HG02938 (cell line): ENCODE measurements around the gene PRKCI.
"Not testable (repeated sequence)": the region's sequence is repeated elsewhere in the genome, so short reads cannot be mapped to it uniquely, and the experiment has no call there.

ENCODE experiments used
- ATAC-seq: cut with Tn5 transposase; IDR thresholded peaks from one replicate; pipeline ENCODE4 v1.9.1; 2021; ENCODE audit warnings: mild to moderate bottlenecking, moderate library complexity; ENCODE audit not compliant: unreplicated experiment

PRKCI gene

DNA sequence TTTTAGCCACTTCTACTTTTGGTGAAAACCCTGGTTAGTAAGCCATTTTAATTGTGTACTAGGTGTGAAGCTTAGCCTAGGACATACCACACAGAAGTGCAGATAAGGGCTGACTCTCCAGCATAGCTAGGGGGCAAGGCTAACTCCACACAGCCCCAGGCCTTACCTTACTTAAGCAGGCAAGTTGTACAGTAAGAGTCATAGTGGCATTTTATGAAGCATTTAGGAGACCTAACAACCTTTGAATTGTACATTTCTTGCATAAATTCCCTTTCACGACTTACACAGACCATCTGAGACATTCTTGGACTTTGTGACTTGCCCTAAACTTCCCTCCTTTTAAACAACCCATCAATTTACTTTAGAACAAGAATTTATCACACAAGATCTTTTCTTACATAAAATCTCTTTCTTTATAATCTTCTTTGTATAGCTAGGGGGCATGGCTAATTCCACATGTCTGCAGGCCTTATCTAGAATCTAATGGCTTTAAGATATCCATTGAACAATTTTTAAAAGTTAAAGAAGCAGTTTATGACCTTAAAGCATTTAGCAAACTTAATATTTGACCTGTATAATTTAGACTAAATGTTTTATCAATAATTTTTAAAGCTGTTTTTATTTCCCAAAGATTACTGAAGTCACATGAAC, 116.6 kb downstream of the PRKCI start:
- ATAC-seq, result no peak

DNA sequence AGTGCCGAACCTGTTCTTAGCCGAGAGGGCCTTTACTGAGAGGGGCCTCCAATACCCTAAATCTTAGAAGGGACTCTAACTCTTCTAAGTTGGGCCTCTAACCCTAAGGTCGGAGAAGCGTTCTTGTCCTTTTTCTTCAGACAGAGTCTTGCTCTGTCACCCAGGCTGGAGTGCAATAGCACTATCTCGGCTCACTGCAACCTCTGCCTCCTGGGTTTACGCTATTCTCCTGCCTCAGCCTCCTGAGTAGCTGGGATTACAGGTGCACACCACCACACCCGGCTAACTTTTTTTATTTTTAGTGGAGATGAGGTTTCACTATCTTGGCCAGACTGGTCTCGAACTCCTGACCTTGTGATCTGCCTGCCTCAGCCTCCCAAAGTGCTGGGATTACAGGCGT, 120.0 kb downstream of the PRKCI start:
- not testable (repeated sequence) for ATAC-seq

DNA sequence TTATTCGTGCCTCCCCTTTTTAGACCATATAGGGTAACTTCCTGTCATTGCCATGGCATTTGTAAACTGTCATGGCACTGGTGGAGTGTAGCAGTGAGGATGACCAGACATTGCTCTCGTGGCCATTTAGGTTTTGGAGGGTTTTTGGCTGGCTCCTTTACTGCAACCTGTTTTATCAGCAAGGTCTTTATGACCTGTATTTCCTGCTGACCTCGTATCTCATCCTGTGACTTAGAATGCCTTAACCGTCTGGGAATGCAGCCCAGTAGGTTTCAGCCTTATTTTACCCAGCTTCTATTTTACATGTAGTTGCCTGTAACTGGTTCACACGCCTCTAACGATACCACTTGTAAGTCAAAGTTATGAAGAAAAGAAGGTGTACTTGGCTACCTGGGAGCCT, 121.6 kb downstream of the PRKCI start:
- ATAC-seq, result not testable (repeated sequence)

DNA sequence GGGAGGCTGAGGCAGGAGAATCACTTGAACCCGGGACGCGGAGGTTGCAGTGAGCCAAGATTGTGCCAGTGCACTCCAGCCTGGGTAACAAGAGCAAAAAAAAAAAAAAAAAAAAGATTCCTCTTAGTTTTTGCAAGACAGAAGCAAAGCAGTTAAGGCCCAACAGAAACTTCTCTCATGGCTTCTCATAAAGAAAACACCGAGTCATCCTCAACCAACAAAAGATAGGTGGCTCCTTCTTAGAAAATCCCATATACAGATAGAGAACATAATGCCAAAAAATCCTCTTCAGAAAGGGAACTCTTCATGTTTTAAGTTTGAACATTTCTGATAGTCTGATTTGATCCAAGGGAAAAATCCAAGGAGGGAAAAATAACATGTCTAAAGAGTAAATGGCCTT, 122.7 kb downstream of the PRKCI start:
- no peak for ATAC-seq

DNA sequence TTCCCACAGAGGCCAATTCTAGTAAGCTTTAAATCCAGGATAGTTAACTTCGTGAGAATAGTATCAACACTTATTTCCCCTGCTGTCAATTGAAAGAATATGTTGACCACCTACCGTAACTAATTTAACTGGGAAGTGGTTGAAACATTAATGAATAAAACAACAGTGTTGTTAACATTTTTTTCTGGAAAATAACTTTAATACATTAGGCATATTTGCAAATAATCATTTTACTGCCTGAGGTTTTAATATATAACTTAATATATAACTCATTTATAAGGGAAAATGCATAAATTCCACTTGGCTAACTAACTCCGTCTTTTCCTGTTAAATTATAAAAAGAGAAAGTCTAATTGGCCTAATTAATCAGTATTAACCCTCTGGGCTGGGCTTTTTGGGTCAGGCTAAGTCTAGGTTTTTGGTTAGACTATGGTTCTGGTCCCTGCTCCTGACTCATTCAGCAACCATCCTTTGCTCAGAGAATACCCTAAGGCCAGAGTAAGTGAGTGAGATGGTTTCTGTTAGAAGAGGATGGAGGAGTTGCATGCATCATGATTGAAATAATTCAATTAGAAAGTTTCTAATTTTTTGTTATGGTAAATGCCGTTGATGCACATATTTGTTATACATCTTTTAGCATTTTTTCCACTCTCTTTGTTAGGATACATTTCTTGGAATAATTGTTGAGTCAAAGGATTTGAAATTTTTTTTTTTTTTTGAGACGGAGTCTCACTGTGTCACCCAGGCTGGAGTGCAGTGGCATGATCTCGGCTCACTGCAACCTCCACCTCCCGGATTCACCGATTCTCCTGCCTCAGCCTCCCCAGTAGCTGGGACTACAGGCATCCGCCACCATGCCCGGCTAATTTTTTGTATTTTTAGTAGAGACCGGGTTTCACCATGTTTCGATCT, 124.5 kb downstream of the PRKCI start:
- peak; percentile 60 for ATAC-seq

DNA sequence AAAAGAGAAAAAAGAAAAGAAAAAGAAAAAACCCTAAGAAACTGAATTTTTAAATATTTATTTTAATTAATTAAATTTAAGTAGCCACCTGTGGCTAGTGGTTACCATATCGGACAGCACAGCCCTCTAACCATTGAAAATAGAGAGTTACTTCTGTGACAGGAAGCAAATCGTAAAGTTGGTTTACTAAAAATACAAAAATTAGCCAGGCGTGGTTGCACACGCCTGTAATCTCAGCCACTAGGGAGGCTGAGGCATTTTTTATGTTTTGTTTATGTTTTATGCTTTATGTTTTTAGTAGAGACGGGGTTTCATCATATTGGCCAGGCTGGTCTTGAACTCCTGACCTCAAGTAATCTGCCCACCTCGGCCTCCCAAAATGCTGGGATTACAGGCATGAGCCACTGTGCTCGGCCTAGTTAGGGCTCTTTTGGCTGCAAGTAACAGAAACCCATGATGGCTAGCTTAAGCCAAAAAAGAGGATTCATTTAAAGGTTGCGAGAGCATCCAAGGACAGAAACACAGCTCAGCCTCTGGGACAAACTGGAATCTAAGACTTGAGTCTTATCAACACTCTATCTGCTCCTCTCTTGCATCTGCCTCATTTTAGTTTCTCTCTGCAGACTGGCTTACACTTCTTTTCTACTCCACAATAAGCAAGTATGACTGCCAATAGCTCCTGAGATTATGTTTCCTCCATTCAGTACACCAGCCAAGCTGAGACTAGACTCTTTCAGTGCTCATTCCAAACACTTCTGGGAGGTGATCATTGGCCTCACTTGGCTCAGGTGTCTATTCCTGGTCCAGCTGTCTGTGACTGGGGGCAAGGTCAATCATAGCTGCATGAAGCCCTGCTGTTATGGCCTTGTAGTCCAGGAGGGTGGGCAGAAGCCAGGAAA, 128.5 kb downstream of the PRKCI start:
- peak; percentile 44 for ATAC-seq

DNA sequence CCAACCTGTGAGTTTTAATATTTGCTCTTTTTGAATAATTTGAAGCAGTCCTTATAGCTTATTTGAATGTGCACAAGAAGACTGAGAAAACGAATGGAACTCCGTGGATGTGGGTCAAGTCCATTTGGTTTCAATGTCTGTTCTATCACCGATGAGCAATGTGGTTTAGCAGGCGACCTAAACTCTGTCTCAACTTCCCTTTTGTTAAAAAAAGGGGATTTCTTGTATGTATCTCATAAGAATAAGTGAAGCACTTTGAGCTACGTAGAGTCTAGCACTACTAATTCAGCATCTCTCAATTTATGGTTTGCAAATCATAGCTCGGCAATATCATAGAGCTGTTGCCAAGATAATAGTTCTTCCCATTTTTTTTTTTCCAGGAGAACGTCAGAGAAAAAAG, 130.7 kb downstream of the PRKCI start:
- ATAC-seq, result peak; percentile 17

DNA sequence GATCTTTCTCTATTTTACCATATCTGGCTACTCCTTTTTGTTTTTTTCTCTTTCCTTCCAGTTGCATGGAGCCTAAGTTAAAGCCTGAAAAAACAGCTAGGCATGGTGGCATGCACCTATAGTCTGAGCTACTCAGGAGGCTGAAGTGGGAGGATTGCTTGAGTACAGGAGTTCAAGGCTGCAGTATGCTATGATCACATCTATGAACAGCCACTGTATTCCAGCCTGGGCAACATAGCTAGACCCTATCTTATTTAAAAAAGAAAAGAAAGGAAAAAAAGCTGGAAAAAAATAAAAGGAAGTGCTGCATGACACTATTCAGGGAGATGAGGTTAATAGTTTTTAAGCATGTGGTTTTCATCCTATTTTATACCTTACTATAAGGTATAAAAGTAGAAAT, 131.3 kb downstream of the PRKCI start:
- no peak for ATAC-seq

DNA sequence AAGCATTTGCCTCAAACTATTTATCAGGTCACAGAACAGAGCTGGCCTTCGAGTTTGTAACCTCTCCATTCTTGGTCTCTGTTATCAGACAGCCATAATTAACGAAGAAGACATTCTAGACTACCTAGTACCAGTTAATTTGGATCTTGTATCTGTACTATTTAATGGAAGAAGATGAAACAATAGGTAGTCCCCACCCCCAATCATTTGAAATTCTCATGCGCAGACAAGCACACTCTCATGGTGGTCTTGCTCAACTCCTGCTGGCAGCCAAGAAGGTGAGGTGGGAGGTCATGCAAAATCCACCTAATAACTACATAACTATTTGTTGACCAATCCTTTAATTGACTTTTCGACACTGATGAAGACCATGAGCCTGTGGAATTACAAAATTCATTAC, 132.5 kb downstream of the PRKCI start:
- no peak for ATAC-seq
